NCI-H187 (cell line): ENCODE data around the gene MISP.

Source experiments
- DNase-seq, 2 experiments: peaks; one replicate each; lab custom pipeline; 2025; lab: John Stamatoyannopoulos, UW

Gene MISP

DNA sequence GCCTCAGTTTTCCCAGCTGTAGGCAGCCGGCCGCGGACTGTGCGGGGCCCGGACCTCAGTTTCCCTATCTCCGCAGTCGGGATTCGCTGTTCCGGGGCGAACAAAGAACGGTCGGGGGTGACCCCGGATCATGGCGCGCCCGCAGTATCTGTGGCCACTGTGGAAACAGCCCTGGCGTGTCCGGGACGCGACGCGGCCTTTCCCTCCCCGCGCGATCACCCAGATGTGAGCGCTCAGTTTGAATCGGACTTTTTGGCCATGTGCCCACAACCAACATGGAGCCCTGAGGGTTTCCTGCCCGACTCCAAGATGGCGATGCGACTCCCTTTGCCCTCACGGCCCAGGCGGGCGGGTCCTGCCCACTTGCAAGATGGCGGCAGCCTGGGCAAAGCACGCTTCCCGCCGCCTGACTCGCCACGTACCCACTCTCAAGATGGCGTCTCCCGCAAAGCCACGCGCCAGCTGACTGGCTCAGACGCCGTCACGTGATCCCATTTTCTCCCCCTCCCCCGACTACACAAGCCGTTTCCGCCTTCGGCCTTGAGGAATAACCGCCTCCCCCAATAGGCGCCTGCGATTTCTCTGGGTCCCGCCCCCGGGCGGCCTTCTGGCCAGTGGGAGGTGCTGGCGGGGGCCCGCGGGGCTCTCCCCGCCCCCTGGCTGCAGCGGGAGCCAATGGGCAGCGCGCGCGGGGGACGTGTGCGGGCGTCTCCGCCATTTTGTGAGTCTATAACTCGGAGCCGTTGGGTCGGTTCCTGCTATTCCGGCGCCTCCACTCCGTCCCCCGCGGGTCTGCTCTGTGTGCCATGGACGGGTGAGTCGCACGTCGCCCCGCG is 46.0 kb downstream of the MISP start, which contains the start of gene PTBP1:
TSS of gene PTBP1 (plus strand) at position 761 of the 836 bp plus-strand sequence. CDS start at position 807, 46 bp downstream.
- peak; percentile 98 to 100 for DNase-seq

- peak; percentile 73 to 89 for DNase-seq
These were observed 46.9 kb downstream of the MISP start for GRCh38 chr19:797528-798414.

DNA sequence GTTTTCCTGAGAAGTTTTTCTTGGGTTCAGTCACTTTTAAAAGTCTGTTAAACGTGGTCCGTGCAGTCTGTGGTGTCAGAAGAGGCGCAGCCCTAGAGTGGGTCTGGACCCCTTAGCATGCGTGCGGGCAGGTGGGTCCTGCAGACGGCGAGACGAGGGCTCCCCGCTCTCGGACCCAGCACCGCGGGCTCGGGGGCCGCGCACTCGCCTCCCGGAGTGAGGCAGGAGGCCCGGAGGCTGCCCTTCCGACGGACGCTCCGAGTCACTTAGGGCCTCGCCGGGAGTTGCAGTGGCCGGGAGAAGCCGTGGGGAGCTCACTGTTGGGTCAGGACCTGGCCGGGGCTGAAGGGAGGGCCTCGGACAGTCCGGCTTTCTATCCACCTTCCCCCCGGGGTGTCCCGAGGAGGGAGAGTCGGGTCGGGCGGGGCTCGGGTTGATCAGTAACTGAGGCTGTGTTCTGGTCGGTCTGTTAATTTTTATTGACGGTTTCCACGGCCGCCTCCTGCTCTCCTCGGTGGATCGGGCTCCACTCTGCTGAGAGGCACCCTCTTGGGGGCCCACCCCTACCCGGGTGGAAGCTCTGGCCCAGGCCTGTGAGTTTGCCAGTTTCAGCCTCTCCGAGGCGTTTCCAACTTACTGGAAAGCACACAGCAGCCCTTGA is 47.6 kb downstream of the MISP start:
- DNase-seq, result no peak

- no peak for DNase-seq
These were observed 48.4 kb downstream of the MISP start for GRCh38 chr19:799076-799881.

DNA sequence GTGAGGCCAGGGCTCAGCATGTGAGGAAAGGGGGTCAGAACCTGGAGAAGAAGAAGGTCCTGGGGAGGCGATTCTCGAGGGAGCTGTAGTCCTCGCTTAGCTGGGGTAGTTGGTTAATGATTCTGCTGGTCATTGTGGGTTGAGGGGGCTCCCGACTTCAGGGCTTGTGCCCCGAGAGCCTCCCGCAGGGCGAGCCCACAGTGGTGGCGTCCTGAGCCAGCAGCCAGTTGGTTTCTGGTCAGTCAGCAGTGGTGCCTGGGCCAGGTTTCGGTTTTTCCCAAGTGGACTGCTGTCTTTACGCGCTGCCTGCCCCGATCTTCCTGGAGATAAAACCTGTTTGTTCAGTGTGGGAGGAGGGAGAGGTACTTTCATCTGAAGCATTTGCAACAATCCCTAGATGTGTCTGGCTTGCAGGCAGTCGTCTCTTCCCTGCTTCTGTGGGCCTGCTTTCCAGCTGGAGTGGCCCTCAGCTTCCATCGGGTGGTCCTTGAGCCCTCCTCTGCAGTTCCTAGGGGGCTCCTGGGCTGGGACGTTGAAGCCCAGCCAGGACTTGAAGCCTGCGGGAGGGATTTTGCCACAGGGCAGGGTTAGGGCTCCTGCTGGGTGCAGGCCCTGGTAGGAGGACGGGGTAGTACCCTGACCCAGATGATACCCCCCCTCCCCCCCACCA is 49.6 kb downstream of the MISP start:
- no peak for DNase-seq

GRCh38 chr19:801030-801860 is 50.3 kb downstream of the MISP start:
- no peak for DNase-seq

DNA sequence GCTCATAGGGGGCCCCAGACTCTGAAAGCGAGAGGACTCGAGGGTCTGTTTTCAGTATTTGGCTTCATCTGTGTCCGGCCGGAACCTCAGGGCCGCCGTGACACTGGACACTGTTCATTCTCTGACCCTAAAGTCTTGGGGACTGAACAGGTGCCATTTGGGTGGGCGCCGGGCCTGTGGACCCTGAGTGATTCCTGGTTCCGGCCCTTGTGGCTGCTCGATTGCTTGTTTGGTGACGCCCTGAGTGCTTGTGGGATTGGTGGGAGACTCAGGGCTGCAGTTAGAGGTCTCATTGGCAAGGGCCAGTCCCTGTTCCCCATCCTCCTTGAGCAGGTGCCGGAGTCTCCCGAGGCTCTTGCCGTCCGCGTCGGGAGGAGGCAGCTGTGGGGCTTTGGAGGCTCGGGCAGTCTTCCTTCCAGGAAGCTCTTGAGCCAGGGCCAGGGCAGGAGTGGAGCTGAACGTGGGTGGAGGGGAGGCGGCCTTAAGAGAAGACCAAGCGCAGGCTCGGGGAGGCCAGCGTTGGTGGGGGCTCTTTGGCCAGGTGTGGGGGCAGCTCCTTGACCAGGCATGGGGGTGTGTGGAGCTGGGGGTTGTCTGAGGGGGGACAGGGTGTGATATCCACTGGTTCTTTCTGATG is 51.1 kb downstream of the MISP start:
- no peak for DNase-seq

DNA sequence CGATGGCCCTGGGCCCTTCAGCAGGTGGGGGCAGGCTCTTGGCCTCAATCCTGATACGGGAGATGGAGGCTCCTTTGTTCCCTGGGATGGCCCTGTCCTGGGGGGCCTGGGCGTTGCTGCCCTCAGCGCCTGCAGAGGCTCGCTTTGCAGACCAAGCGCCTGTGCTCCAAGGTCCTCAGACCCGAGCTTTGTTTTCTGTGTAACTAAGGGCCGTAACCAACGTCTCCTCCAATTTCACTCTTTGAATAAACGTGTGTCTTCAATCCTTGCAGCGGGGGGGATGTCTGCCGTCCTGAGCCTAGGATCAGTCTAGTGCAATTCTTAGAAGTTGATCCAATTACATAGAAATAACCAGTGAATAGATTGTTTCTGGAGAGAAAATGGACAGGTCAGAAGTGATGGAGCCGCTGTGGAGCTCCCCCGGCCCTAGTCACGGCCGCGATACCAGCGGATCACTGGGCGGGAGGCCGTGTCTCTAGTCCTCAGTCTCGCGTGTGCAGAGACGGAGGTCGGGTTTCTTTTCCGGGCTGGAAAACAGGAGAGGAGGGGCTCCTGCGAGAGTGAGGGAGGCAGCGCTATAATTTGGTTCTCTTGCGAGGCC is 51.7 kb downstream of the MISP start:
- no peak for DNase-seq

- no peak for DNase-seq
These were observed 52.2 kb downstream of the MISP start for GRCh38 chr19:803099-803561.

- no peak for DNase-seq
These were observed 52.9 kb downstream of the MISP start for GRCh38 chr19:803686-804418.

- DNase-seq, result no peak
These were observed 53.7 kb downstream of the MISP start for GRCh38 chr19:804419-805165.

DNA sequence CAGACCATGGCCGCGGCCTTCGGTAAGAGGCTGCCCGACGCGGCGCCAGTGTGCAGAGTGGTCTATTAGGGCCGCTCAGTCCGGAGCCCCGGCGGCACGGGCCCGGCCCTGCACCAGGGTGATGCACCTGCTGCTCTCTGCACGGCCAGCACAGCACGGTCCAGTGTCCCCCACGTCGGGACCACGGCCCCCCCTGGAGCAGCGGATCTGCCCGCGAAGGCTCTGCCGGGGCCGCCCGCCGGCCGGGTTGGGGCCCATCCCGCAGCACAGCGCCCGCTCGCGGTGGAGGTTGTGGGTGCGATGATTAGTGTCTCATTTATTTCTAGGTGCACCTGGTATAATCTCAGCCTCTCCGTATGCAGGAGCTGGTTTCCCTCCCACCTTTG is 54.2 kb downstream of the MISP start:
- DNase-seq, result no peak

DNA sequence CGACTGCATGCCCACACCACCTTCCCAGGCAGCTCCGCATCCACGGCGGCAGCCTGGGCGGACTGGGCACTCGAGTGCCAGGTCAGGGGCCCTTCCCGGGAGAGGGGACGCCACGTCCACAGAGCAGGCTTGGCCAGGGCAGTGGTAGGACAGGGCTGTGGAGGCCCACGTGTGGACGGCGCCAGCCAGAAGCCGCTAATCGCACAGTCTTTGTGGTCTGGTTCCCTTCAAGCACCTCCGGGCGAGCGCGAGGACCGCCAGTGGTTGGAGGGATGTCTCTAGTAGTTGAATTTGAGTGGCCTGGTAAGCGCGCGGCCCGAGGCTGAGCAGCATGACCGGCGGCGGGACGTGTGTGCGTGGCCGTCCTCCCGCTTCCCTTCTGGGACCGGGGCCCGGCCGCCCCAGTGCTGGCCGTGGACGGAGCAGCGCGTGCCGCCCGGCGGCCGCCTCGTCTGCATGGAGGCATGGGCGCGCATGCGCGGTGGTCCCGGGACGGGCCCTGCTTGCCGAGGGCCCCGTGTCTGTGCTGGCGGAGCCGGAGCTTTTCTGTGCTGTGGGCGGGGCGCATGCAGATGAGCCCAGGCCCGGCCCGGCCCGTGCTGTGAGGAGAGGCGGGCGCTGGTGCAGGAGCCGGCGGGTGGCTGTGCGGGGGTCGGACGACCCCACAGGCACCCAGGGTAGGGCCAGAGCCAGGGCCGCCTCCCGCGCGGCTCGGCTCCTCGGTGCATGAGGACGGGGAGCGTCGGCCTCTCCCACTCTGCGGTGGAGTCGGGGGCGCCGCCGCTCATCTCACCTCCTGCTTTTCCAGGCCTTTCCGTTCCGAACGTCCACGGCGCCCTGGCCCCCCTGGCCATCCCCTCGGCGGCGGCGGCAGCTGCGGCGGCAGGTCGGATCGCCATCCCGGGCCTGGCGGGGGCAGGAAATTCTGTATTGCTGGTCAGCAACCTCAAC is 55.0 kb downstream of the MISP start:
- DNase-seq, result no peak

- DNase-seq, result no peak
These were observed 56.0 kb downstream of the MISP start for GRCh38 chr19:806815-807421.

- DNase-seq, result no peak
These were observed 56.9 kb downstream of the MISP start for GRCh38 chr19:807627-808422.
